Motor neuron (in vitro differentiated cells): ENCODE results near the gene HSF5. TPM values are rescaled to one million over a fixed set of nuclear protein-coding genes. Genes with fewer than 3 reads are reported as not detected.

ENCODE experiments used
- ATAC-seq, 8 experiments: fragments of 200-7000 bp; cut with Tn5 transposase; replicated peaks in 6 of 8; 2 replicates each; pipeline ENCODE4 v1.8.0; 2021; ENCODE audit warnings: mild to moderate bottlenecking in 8 of 8, moderate library complexity in 8 of 8
- H3K27ac ChIP-seq, 2 donors: fragments of 250-450 bp; sonication (Bioruptor Pico); 2 replicates each; pipeline ENCODE4 v1.9.0; 2021; ENCODE audit warnings: antibody characterized with exemption in 2 of 2, mild to moderate bottlenecking in 2 of 2, moderate library complexity in 1 of 2
- H3K4me1 ChIP-seq, 2 donors: fragments of 250-450 bp; sonication (Bioruptor Pico); replicated peaks in 1 of 2; 2 replicates each; pipeline ENCODE4 v1.6.1; 2021; ENCODE audit warnings: antibody characterized with exemption in 2 of 2, mild to moderate bottlenecking in 2 of 2, moderate library complexity in 1 of 2
- H3K4me3 ChIP-seq, 5 donors: fragments of 250-450 bp; sonication (Bioruptor Pico); 2 replicates each; pipeline ENCODE4 v1.9.0; 2021; ENCODE audit warnings: antibody characterized with exemption in 5 of 5, mild to moderate bottlenecking in 5 of 5, moderate library complexity in 4 of 5
- WGBS, 10 experiments: fragments of 450-650 bp; shearing (Covaris generic); methylation state at CpG; one replicate each; pipeline ENCODE4 v1.0.0; 2022; 5-methylcytosine and 5-hydroxymethylcytosine counted together
- in situ Hi-C, 9 experiments: fragments of 400-800 bp; cut with MboI; loops; one replicate each; pipeline ENCODE4 v1.15.0; 2021; ENCODE audit warnings: low sequenced_read_pairs in 9 of 9, low pct_unique_long_range_greater_than_20kb in 2 of 9; ENCODE audit not compliant: unreplicated experiment in 9 of 9
- total RNA-seq, 8 experiments: library from RNA; unstranded; fragments of 300-600 nt; gene quantifications; 2 replicates each; pipeline versions ENCODE4 v1.2.3 to v1.2.4, GENCODE V29; 2022

Gene HSF5, protein sequence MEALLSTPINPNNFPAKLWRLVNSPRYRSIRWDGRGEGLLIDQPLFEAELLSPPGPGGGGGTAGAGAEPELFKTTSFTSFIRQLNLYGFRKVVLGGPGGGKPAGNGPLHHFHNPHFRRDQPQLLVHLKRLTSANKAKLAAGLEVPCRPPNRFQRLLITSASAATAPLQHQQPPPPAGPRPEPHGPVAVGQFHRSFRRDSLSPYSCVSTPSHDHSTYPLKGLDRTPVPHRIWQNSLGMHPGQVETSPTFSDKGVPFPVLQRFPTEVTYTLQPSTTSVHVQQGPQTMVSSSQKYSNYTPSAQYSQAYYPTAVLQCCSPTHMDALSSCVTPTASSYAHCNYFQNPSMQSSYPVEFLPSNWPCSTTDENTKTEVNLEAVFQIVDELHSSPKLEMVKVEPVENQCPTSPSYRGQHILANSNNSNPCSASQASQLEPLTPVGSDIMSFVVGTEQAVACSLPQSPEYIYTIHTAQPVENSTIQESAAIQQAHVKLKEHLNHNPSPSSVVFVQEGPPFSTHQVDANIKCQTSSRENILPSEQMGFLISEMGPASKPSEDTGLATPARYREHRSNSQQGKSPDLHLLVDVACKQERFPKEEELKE
- under 1 TPM in 5 of 8 experiments, not detected in 3; 0.04 to 0.14 (median 0.05) TPM for total RNA-seq

DNA sequence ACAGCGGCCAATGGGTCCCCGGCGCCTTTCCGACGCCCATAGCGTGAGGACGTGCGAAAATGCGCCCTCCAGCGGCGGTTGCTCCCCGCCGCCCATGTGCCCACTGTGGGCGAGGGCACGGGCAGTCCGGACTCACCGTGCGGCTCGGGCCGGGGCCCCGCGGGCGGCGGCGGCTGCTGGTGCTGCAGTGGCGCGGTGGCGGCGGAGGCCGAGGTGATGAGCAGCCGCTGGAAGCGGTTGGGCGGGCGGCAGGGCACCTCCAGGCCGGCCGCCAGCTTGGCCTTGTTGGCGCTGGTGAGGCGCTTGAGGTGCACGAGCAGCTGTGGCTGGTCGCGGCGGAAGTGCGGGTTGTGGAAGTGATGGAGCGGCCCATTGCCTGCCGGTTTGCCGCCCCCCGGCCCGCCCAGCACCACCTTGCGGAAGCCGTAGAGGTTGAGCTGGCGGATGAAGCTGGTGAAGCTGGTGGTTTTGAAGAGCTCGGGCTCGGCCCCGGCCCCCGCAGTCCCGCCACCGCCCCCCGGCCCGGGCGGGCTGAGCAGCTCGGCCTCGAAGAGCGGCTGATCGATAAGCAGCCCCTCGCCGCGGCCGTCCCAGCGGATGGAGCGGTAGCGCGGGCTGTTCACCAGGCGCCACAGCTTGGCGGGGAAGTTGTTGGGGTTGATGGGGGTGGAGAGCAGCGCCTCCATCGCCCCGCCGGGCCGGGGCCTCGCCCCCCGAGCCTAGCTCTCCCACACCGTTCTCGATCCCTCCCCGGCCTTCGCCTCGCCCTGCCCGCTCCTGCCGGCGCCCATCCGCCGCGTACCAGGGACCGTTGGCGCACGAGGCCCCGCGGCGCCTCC lies at the start of gene HSF5:
Gene HSF5, minus strand, starts transcription at position 820 of the 839 bp plus-strand sequence. Its CDS starts 134 bp downstream, at position 686.
- in situ Hi-C loops = no loop called here
- no peak for ATAC-seq

DNA sequence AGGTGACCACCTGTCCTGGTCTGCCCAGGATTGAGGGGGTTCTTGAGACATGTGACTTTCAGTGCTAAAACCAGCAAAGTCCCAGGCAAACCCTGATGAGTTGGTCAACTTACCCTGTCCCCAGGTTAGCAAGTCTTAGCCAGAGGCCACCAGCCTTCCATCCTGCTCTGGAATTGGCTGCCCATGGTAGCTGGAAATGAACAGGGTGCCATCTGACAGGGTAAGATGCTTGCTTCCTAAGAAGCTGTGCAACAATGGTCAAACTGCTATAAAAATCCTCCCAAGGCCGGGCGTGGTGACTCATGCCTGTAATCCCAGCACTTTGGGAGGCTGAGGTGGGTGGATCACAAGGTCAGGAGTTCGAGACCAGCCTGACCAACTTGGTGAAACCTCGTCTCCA lies 49.1 kb upstream of the HSF5 start:
- Histone ChIP-seq H3K4me3 (no peak overlapping the region), H3K4me1 (peaks cover 0 to 10% of the 10 kb centered on the region in 2 donors), H3K27ac (no peak overlapping the region)
- in situ Hi-C loops = loop anchor here in 1 of 9 experiments (25.0 kb wide), 1 partner anchor 475 kb away; no protein-coding TSS in a partner anchor
- no peak for ATAC-seq
- WGBS, 10 experiments = 60 to 72% methylated on average over 2 of the region's 4 CpGs; no CpG with 5 or more reads in 8 of the 10 experiments

More for the DNA sequence above, at the start of gene HSF5:
- H3K4me3 ChIP-seq = no peak within 1 kb of the TSS
- no peaks in the 10 kb centered on the region for H3K4me1 ChIP-seq
- H3K27ac ChIP-seq = no peak within 1 kb of the TSS
- 67 to 100% (median 82%) methylated on average over 2 to 28 of the region's 98 CpGs; no CpG with 5 or more reads in 6 of the 10 experiments for WGBS, 10 experiments

DNA sequence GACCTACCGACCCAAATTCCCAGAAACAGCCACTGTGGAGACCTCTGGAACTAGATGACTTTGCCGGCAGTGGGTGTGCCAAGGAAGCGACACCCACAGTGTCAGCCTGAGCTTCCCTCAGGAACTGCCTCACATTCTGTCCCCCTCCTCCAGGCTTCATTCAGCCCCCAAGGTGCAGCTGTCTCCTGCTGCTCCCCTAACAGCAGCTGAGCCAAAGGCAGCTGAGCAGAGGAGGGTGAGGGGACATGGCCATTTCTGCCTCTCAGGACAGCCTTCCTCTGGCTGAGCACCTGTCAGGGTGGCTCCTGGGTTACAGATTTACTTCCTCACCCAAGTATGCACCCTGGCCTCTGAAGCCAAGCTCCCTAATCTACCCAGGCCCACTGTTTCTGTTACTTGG lies 48.3 kb upstream of the HSF5 start:
- peaks cover 0 to 11% of the 10 kb centered on the region in 2 donors for H3K4me1 ChIP-seq
- 64 to 92% (median 80%) methylated on average over 1 to 3 of the region's 3 CpGs; no CpG with 5 or more reads in 7 of the 10 experiments for WGBS, 10 experiments
- in situ Hi-C loops = loop anchor here in 1 of 9 experiments (25.0 kb wide), 1 partner anchor 476 kb away; no protein-coding TSS in a partner anchor
- no peak overlapping the region for H3K4me3 ChIP-seq
- ATAC-seq = no peak
- H3K27ac ChIP-seq = no peak overlapping the region

DNA sequence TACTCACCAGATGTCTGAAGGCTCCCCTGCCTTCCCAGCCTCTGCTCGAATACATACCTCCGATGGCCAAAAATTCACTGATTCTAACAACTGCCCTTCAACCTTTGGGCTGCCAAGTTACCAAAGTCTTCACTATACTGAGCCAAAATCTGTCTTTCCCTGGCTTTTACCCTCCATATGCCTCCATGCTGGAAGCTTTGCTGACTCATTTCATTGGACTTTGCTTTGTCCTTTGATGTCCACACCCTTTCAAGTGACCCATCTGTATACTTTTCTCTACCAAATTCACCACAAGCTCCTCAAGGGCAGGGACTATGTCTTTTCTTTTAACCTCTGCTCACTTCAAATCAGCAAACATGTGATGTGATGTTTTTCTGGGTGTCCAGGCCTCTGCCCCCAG lies 47.2 kb upstream of the HSF5 start:
- WGBS, 10 experiments = 40 to 100% (median 77%) methylated on average over 1 to 2 of the region's 2 CpGs; no CpG with 5 or more reads in 4 of the 10 experiments
- Histone ChIP-seq H3K4me1 (peaks cover 0 to 18% of the 10 kb centered on the region in 2 donors), H3K27ac (no peak overlapping the region), H3K4me3 (no peak overlapping the region)
- peak in 2 of 8 experiments; percentile 25 to 50 for ATAC-seq
- in situ Hi-C loops = loop anchor here in 1 of 9 experiments (25.0 kb wide), 1 partner anchor 477 kb away; no protein-coding TSS in a partner anchor

DNA sequence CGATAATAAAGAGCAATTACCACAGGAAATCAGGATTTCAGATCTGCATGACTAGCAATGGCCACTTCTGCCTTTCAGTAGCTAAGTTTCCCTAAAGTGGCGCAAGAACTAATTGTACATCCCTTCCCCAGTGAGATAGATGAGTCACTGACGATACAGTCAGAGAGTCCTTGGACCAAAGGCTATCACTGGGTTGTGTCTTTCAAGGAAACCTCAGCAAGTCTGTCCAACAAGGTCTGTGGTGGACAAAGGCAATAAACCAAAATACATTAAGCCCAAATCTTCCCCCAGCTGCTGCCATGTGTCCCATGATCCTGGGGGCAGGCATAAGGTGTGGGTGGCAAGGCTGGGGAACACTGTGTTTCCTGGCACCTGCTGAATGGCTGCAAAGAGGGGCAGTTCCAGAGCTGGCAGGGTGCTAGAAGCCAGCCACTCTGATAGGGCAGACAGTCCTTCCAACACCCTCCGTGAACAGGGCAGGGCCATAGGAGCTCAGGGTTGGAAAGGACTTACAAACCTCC lies 46.8 kb upstream of the HSF5 start:
- 40 to 86% (median 60%) methylated on average over 1 to 3 of the region's 4 CpGs; no CpG with 5 or more reads in 5 of the 10 experiments for whole genome bisulfite sequencing, 10 experiments

DNA sequence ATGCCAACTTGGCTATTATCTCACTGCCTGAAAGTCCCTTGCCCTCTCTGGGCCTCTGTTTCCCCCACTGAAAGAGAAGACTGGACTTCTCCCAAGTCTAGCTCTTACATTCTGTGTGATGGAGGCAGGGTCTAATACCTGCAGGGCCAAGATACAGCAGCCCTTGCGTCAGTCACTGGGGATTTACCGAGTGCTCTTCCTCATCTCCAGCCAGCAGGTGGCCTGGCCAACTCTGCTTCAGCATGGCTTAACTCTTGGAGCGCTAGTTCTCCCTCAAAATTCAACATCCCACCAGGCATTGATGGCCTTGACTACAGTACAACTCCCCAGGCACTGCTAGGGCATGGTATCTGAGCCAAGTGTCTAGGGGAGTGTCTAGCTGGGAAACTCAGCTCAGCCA lies 46.1 kb upstream of the HSF5 start:
- in situ Hi-C loops = loop anchor here in 1 of 9 experiments (25.0 kb wide), 1 partner anchor 478 kb away; no protein-coding TSS in a partner anchor
- Histone ChIP-seq H3K27ac (no peak overlapping the region), H3K4me3 (no peak overlapping the region), H3K4me1 (peaks cover 0 to 18% of the 10 kb centered on the region in 2 donors)
- no peak for ATAC-seq
- 67 to 83% (median 76%) methylated on average over 1 to 2 of the region's 3 CpGs; no CpG with 5 or more reads in 6 of the 10 experiments for WGBS, 10 experiments

More for the DNA sequence above, 46.8 kb upstream of the HSF5 start:
- Histone ChIP-seq H3K27ac (no peak overlapping the region), H3K4me1 (peaks cover 0 to 18% of the 10 kb centered on the region in 2 donors), H3K4me3 (no peak overlapping the region)
- in situ Hi-C loops = loop anchor here in 1 of 9 experiments (25.0 kb wide), 1 partner anchor 477 kb away; no protein-coding TSS in a partner anchor
- peak in 2 of 8 experiments; percentile 5 to 14 for ATAC-seq

DNA sequence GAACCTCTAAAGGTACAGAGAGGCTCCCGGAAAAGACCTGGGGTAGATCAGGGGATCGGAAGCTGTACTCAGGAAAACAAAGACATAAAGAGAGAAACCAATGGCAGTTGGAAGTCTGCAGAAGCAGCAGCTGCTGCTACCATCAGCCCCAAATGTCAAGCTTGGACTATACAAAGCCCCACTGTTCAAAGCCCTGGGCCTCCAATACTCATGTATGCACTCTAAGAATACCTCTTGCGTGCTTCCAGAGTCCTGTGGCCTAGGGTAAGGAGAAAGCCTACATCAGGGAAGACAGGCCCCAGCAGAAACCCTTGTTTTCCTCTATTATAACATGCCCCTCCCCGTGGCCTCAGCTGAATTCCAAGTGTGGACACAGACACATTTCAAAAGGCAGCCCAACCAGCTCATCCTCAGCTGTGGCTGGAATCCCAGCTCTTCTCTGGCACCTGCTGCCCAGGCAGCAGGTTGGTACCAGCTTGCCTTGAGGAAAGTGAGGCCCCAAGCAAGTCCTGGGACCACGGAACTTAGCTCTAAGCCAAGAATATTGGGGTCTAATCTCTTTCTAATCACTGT lies 45.5 kb upstream of the HSF5 start:
- in situ Hi-C loops = loop anchor here in 1 of 9 experiments (25.0 kb wide), 1 partner anchor 479 kb away; no protein-coding TSS in a partner anchor
- ATAC-seq = no peak
- no peak overlapping the region for H3K27ac ChIP-seq
- WGBS, 10 experiments = 48 to 100% (median 91%) methylated on average over 1 to 2 of the region's 5 CpGs; no CpG with 5 or more reads in 4 of the 10 experiments
- no peak overlapping the region for H3K4me3 ChIP-seq
- H3K4me1 ChIP-seq = peaks cover 0 to 20% of the 10 kb centered on the region in 2 donors

DNA sequence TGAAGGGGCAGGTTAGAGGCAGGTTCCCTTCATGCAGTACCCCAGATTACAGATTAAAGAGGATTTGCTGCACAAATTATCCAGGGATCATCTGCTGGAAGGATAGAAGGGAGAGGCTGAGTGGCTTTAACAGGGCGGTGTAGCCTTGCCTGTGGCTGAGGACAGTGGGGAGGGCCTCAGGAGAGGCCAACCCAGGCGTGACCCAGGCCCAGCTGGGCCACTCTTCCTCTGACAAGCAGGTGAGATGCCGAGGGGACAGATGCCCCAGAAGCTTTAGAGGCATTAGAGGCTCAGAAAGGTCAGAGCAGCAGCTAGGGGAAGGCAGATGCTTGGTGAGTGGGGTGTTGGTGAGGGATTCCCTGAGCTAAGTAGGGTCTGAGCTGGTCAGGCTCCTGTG lies 44.3 kb upstream of the HSF5 start:
- Histone ChIP-seq H3K4me3 (peak overlapping the region in 4 of 5 donors; percentile 46 to 61 (median 51)), H3K27ac (no peak overlapping the region), H3K4me1 (peaks cover 0 to 24% of the 10 kb centered on the region in 2 donors)
- ATAC-seq = peak in 3 of 8 experiments; percentile 3 to 4 (median 4)
- WGBS, 10 experiments = 0 to 100% (median 48%) methylated on average over 1 to 2 of the region's 3 CpGs; no CpG with 5 or more reads in 6 of the 10 experiments
- in situ Hi-C loops = loop anchor here in 1 of 9 experiments (25.0 kb wide), 1 partner anchor 480 kb away; no protein-coding TSS in a partner anchor

DNA sequence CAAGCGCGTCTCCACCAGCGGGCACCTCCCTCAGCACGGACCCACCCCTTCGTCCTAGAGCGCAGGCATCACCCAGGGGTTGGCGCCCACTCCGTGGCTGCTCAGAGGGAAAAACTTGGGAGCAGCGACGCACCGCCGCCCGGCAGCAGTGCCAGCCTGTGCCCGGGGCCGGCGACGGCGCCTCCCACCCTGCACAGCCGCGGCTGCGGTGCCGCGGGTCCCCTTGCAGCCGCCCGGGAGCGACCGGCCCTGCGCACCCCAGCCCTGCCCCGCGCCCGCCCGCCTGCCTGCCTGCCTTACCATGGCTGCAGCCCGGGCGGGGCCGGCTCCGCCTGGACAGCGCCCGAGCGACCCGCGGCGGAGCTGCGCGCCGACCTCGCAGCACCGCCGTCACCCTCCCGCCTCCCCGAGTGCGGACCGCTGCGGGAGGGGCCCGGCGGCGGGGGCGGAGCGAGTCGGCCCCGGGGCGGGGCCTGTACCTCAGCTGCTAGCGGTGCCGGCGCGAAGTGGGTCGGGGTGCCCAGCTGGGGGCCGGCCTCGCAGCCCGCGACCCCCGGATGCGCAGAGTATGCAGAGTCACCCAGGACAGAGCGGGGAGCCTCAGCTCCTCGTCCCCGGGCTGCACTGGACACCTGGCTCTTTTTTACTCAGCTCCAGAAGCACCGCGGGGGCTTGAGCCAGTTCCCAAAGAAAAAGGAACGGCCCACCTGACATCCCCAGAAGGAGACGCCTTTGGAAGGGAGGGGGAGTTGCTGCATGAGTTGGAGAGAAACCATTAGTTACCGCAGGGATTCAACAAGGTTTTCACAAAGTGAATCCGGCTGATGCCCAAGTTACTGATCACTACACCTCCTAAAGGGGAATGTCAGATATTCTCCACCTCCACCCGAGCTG lies 43.7 kb upstream of the HSF5 start:
- Histone ChIP-seq H3K4me3 (peak overlapping the region; percentile 42 to 61 (median 50)), H3K27ac (no peak overlapping the region), H3K4me1 (peaks cover 0 to 24% of the 10 kb centered on the region in 2 donors)
- ATAC-seq = peak; percentile 76 to 96 (median 93)
- 0 to 24% (median 7%) methylated on average over 1 to 7 of the region's 82 CpGs; no CpG with 5 or more reads in 5 of the 10 experiments for WGBS, 10 experiments
- in situ Hi-C loops = loop anchor here in 1 of 9 experiments (25.0 kb wide), 1 partner anchor 480 kb away; no protein-coding TSS in a partner anchor

DNA sequence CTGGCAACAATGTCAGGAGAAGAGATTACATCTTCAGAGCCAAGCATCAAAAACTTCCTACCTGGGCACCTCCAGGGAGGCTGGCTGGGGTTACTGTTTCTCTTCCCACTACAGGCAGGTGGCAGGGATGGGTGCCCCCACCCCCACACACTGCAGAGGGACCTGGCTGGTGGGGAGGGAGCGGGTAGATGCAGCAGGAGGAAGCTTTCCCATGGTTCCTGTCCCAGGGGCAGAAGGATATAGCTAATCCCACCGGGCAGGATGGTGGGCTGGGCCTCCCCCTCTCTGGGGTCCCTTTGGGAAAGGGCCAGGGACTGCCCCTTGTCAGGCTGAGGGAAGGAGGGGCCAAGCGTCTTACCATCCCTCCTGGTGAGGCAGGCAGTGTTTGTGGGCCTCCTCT lies 42.9 kb upstream of the HSF5 start:
- peak overlapping the region; percentile 42 to 61 (median 50) for H3K4me3 ChIP-seq
- in situ Hi-C loops = loop anchor here in 1 of 9 experiments (25.0 kb wide), 1 partner anchor 481 kb away; no protein-coding TSS in a partner anchor
- H3K4me1 ChIP-seq = peaks cover 0 to 24% of the 10 kb centered on the region in 2 donors
- H3K27ac ChIP-seq = no peak overlapping the region
- ATAC-seq = peak in 3 of 8 experiments; percentile 3 to 14 (median 3)
- 0% methylated on average over 1 of the region's 3 CpGs; no CpG with 5 or more reads in 9 of the 10 experiments for WGBS, 10 experiments

DNA sequence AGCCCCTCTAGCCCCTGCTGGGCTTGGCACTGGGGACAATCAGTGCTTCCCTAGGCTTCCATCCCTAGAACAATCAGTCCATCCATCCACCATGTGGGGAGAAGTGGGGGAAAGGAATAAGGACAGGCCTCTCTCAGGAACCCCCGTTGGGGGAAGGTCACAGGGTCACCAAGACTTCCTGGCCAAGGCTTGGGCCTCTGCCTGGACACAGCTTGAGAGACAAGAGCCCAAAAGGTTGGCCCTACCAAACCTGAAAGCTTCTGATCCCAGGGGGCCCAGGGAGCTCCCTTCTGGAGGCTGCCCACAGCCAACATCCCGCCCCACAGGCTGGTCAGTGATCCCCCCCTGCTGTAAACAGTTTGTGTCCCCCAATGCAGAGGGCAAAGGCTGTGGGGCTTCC lies 42.4 kb upstream of the HSF5 start:
- no peak overlapping the region for H3K4me3 ChIP-seq
- WGBS, 10 experiments = no CpG with 5 or more reads among the region's 2 CpGs
- in situ Hi-C loops = loop anchor here in 1 of 9 experiments (25.0 kb wide), 1 partner anchor 482 kb away; no protein-coding TSS in a partner anchor
- H3K4me1 ChIP-seq = peaks cover 0 to 24% of the 10 kb centered on the region in 2 donors
- no peak overlapping the region for H3K27ac ChIP-seq
- no peak for ATAC-seq
